ENCODE results near the gene SPSB4. TPM values are rescaled to one million over a fixed set of nuclear protein-coding genes. Genes with fewer than 3 reads are reported as not detected.

SPSB4 gene
- total RNA-seq, 1 donor from 2014 or later, result 2.2 TPM

DNA sequence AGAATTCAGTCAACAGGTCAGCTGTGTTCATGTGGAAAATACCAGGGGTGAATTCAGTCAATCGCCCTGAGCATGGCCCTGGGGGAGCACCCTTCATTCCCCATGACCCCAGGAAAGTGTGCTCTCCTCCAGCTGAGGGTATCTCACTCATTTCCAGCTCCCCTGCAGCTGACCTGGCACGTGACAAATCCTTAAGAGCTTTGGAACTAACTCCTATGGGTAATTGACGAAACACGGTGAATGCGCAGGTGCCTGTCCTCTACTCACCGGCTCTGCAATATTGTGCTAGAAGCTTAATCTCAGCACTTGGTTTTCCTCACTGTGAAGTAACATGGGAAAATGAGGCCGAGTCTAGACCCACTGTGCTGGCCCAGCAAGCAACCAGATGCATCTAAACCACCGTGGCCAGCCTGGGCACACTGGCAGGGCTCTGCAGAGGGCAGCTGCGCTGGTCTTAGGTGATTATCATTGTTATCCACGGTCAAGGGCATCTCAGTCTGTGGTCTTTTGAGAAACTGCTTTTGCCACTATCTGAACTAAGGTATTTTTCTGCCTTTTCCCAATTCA is 63.1 kb downstream of the SPSB4 start:
- H3K36me3 Mint-ChIP-seq (ENCODE audit: low read depth, unreplicated experiment), result peaks cover 3% of the 10 kb centered on the region
- peaks cover 8% of the 10 kb centered on the region for H3K27me3 Mint-ChIP-seq (ENCODE audit: low read depth, unreplicated experiment)

GRCh38 chr3:141114816-141115460 is 63.8 kb downstream of the SPSB4 start:
- H3K4me1 Mint-ChIP-seq (ENCODE audit: low read depth, unreplicated experiment), result no peaks in the 10 kb centered on the region
- FAIRE-seq, result no peak

More for the DNA sequence above, 63.1 kb downstream of the SPSB4 start:
- no peak overlapping the region for H3K4me2 ChIP-seq (ENCODE audit: low read length)
- H4K20me1 ChIP-seq (ENCODE audit: insufficient read depth, low read length), result no peaks in the 10 kb centered on the region
- DNase-seq (ENCODE audit: low read depth) (no peak), FAIRE-seq (no peak)
- H3K4me3 ChIP-seq (ENCODE audit: insufficient read depth, low read depth, low read length), result no peak overlapping the region
- H2AFZ ChIP-seq (ENCODE audit: low read depth, low read length), result no peak overlapping the region
- H3K27ac ChIP-seq (ENCODE audit: low read depth, low read length), result no peak overlapping the region
- Mint-ChIP-seq H3K9me3 (ENCODE audit: unreplicated experiment) (peaks cover 2% of the 10 kb centered on the region), H3K4me1 (ENCODE audit: low read depth, unreplicated experiment) (no peaks in the 10 kb centered on the region), H3K27ac (ENCODE audit: unreplicated experiment) (no peak overlapping the region), H3K4me3 (ENCODE audit: unreplicated experiment) (no peak overlapping the region)
- no peaks in the 10 kb centered on the region for H3K4me1 ChIP-seq (ENCODE audit: insufficient read depth, low read length)
- H3K79me2 ChIP-seq (ENCODE audit: insufficient read depth, low read length), result no peaks in the 10 kb centered on the region
- H3K27me3 ChIP-seq (ENCODE audit: insufficient read depth, low read length), result no peaks in the 10 kb centered on the region
- H3K9ac ChIP-seq (ENCODE audit: low read length), result no peak overlapping the region
- H3K36me3 ChIP-seq (ENCODE audit: insufficient read depth, low read length), result no peaks in the 10 kb centered on the region
- TF ChIP-seq CTCF (IDR thresholded peaks at IDR 0.05; ENCODE audit: insufficient read depth, low read depth, low read length), result no peak
- TF ChIP-seq EZH2 (IDR thresholded peaks at IDR 0.05; ENCODE audit: insufficient read depth, low read length), result no peak
- H3K9me3 ChIP-seq (ENCODE audit: insufficient read depth, low read depth, low read length), result peaks cover 5% of the 10 kb centered on the region

More at GRCh38 chr3:141114816-141115460, 63.8 kb downstream of the SPSB4 start:
- H3K9ac ChIP-seq (ENCODE audit: low read length), result no peak overlapping the region
- H2AFZ ChIP-seq (ENCODE audit: low read depth, low read length), result no peak overlapping the region
- no peak overlapping the region for H3K4me2 ChIP-seq (ENCODE audit: low read length)
- Mint-ChIP-seq H3K4me3 (ENCODE audit: unreplicated experiment) (no peak overlapping the region), H3K36me3 (ENCODE audit: low read depth, unreplicated experiment) (peaks cover 2% of the 10 kb centered on the region), H3K9me3 (ENCODE audit: unreplicated experiment) (peaks cover 2% of the 10 kb centered on the region), H3K27me3 (ENCODE audit: low read depth, unreplicated experiment) (peaks cover 8% of the 10 kb centered on the region), H3K27ac (ENCODE audit: unreplicated experiment) (no peak overlapping the region)
- no peak overlapping the region for H3K4me3 ChIP-seq (ENCODE audit: insufficient read depth, low read depth, low read length)
- no peak for DNase-seq (ENCODE audit: low read depth)
- H4K20me1 ChIP-seq (ENCODE audit: insufficient read depth, low read length), result no peaks in the 10 kb centered on the region
- H3K9me3 ChIP-seq (ENCODE audit: insufficient read depth, low read depth, low read length), result peaks cover 5% of the 10 kb centered on the region
- TF ChIP-seq CTCF (IDR thresholded peaks at IDR 0.05; ENCODE audit: insufficient read depth, low read depth, low read length) (peak; percentile 34), EZH2 (IDR thresholded peaks at IDR 0.05; ENCODE audit: insufficient read depth, low read length) (no peak)
- no peaks in the 10 kb centered on the region for H3K4me1 ChIP-seq (ENCODE audit: insufficient read depth, low read length)
- H3K79me2 ChIP-seq (ENCODE audit: insufficient read depth, low read length), result no peaks in the 10 kb centered on the region
- H3K36me3 ChIP-seq (ENCODE audit: insufficient read depth, low read length), result no peaks in the 10 kb centered on the region
- H3K27ac ChIP-seq (ENCODE audit: low read depth, low read length), result no peak overlapping the region
- no peaks in the 10 kb centered on the region for H3K27me3 ChIP-seq (ENCODE audit: insufficient read depth, low read length)
